ENCODE results near the gene AMDHD1. TPM values are rescaled to one million over a fixed set of nuclear protein-coding genes. Genes with fewer than 3 reads are reported as not detected.

Gene AMDHD1
- total and polyA plus RNA-seq, 2 experiments from 2014 or later = 0.06 to 0.15 TPM

DNA sequence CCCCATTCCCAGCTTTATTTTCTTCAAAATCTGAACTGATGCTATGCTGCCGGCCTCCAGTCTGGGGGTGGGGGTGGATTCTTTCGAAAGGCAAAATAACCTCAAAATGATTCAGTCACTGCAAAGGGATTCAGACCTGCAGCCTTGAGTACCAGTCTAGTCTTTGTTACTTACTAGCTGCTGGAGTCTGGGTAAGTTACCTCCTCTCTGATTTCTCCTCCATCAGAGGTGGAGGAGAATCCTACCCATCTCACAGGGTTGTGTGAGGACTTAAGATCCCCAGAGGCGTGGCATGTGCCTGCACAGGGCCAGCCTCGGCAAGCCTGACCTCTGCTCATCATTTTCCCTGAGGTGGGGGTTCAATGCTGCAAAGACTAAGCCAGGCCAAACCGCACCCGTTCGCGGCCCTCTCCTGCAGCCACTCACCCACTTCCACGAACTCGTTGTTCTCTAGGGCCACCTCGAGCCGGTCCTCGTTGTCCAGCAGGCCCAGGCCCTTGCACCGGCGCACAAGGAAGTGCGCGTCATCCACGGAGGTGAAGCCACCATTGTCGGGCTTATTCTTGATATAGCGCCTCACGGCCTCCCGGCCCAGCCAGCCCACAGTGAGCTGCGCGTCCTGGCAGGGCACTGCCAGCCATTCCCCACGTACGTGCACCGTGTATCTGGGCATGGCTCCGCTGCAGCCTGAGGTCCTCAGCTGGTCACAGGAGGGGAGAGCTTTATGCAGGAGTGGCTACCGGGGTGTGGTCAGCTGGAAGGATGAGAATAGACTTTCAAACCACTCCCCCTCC is 52.3 kb downstream of the AMDHD1 start:
- no peaks in the 10 kb centered on the region for H3K36me3 ChIP-seq
- H3K27ac ChIP-seq = no peak overlapping the region
- no peaks in the 10 kb centered on the region for H3K9me3 ChIP-seq (ENCODE audit: low read depth)
- no peak for DNase-seq (ENCODE audit: low read depth in 1 of 2, low spot score in 1 of 2)
- no peaks in the 10 kb centered on the region for H3K4me1 ChIP-seq (ENCODE audit: low read depth)
- H3K27me3 ChIP-seq = peaks cover 3% of the 10 kb centered on the region
- no peak overlapping the region for H3K4me3 ChIP-seq
- TF ChIP-seq, protein P1, sequence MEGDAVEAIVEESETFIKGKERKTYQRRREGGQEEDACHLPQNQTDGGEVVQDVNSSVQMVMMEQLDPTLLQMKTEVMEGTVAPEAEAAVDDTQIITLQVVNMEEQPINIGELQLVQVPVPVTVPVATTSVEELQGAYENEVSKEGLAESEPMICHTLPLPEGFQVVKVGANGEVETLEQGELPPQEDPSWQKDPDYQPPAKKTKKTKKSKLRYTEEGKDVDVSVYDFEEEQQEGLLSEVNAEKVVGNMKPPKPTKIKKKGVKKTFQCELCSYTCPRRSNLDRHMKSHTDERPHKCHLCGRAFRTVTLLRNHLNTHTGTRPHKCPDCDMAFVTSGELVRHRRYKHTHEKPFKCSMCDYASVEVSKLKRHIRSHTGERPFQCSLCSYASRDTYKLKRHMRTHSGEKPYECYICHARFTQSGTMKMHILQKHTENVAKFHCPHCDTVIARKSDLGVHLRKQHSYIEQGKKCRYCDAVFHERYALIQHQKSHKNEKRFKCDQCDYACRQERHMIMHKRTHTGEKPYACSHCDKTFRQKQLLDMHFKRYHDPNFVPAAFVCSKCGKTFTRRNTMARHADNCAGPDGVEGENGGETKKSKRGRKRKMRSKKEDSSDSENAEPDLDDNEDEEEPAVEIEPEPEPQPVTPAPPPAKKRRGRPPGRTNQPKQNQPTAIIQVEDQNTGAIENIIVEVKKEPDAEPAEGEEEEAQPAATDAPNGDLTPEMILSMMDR (IDR thresholded peaks at IDR 0.05; ENCODE audit: low read depth, low read length) = no peak

DNA sequence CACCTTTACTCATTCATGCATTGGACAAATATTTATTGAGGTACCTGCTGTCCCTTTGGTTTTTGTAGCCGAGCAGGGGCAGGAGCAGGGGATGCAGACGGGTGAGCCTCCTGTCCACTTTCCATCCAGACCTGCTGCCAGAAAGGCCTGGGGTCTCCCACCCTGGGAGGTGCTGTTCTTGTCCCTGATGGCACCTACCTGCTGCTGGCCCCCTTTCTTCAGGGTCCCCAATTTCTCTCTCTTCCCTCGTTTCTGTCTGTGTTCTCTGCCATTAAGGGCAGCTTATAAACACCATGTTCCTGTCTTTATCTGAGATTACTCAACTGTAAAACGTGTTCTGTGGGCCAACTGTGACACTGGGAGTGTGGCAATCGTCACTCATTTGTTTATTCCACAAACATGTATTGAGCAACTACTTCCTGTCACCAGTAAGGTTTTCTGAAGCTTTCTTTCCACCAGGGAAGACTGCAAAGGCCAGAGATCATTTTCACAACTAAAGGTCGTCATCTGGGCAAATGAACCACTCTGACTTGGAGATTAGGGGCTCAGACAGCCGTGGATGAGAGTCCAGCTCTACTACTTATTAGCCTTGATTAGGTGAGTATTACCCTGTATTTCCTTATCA is 53.0 kb downstream of the AMDHD1 start, which contains the start of gene HAL:
HAL (minus strand) TSS at position 311 of the 625 bp plus-strand sequence. CDS start 434 bp downstream, outside the sequence.
- peak in 1 of 2 donors; percentile 54 for DNase-seq (ENCODE audit: low read depth in 1 of 2, low spot score in 1 of 2)
- TF ChIP-seq, protein P1 (IDR thresholded peaks at IDR 0.05; ENCODE audit: low read depth, low read length) = no peak
- H3K9me3 ChIP-seq (ENCODE audit: low read depth) = no peaks in the 10 kb centered on the region
- H3K27ac ChIP-seq = no peak within 1 kb of the TSS
- no peaks in the 10 kb centered on the region for H3K4me1 ChIP-seq (ENCODE audit: low read depth)
- no peaks in the 10 kb centered on the region for H3K36me3 ChIP-seq
- no peaks in the 10 kb centered on the region for H3K27me3 ChIP-seq
- no peak within 1 kb of the TSS for H3K4me3 ChIP-seq

DNA sequence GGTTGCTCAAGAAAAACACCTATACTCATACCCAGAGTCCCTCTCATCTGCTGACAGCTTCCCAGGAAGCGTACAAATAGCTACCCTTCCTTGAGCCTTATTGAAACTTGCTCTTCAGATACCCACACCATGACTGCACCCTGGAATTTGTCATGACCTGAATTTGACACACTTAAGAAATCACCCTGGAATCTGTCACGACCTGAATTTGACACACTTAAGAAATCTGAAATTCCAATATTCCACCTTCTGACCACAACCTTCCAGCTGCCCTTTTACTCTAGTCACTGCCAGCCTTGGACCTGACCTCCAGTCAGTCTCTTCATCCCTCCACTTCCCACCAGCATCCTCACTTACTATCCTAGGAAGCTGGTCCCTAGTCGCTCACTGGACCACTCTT is 54.1 kb downstream of the AMDHD1 start:
- no peak for DNase-seq (ENCODE audit: low read depth in 1 of 2, low spot score in 1 of 2)
- TF ChIP-seq, protein P1 (IDR thresholded peaks at IDR 0.05; ENCODE audit: low read depth, low read length) = no peak
- Histone ChIP-seq H3K4me3 (no peak overlapping the region), H3K4me1 (ENCODE audit: low read depth) (no peaks in the 10 kb centered on the region), H3K27ac (no peak overlapping the region), H3K36me3 (peaks cover 7% of the 10 kb centered on the region), H3K27me3 (no peaks in the 10 kb centered on the region), H3K9me3 (ENCODE audit: low read depth) (no peaks in the 10 kb centered on the region)

DNA sequence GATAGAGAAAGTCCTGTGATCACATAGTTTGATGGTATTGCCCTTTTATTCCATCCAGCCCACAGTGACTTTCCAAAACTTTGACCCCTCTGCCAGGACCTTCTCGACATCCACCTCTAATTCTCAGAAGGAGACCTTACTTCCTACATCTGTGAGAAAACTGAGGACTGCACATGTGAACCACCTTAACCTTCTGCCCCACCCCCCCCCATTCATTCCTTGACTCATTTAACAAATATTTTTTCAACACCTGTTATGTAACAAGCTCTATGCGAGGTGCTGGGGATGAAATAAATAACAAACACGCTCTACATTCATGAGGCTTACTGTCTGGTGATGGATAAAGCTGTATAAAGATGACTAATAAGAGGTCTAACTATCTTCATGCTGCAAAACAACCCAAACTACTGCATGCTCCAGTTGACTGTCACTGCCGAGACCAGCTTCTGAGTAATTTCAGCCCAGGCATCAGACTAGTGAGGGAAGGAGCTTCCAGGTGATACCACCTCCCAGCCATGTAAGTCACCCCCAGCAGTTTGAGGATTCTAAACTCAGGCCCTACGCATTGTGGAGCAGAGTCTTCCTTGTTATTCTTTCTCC is 54.9 kb downstream of the AMDHD1 start:
- Histone ChIP-seq H3K27me3 (no peaks in the 10 kb centered on the region), H3K4me3 (no peak overlapping the region), H3K9me3 (ENCODE audit: low read depth) (no peaks in the 10 kb centered on the region), H3K36me3 (peaks cover 14% of the 10 kb centered on the region), H3K4me1 (ENCODE audit: low read depth) (no peaks in the 10 kb centered on the region), H3K27ac (no peak overlapping the region)
- DNase-seq (ENCODE audit: low read depth in 1 of 2, low spot score in 1 of 2) = no peak
- TF ChIP-seq, protein P1 (IDR thresholded peaks at IDR 0.05; ENCODE audit: low read depth, low read length) = no peak

DNA sequence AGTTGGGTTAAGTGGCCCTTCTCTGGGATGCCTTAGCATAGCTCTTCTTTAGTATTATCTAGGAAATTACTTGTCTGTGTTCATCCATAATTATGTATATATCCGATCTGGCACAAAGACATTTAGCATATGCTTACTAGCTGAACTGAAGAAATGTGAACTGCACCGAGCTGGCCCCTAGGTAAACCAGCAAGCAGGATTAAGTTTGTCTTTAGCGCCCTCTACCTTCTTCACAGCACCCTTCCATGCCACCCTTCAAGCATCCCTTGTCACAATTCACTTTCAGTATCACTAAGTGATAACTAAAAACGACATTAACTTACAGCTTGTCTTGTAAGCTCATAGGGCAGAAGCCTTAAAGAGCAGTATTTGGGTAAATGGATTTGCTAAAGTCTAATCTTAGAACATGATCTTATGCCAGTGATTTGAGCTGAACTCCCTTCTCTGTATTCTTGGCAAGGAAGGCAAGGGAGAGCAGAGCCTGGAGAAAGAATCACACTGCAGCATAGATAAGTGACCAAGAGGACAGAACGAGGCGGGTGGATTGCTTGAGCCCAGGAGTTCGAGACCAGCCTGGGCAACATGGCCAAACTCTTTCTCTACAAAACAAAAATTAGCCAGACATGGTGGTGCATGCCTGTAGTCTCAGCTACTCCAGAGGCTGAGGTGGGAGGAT is 55.6 kb downstream of the AMDHD1 start:
- TF ChIP-seq, protein P1 (IDR thresholded peaks at IDR 0.05; ENCODE audit: low read depth, low read length) = peak; percentile 72
- DNase-seq (ENCODE audit: low read depth in 1 of 2, low spot score in 1 of 2) = peak; percentile 74 to 78

More for the DNA sequence above, 55.6 kb downstream of the AMDHD1 start:
- Histone ChIP-seq H3K36me3 (peaks cover 22% of the 10 kb centered on the region), H3K4me3 (no peak overlapping the region), H3K9me3 (ENCODE audit: low read depth) (no peaks in the 10 kb centered on the region), H3K27ac (no peak overlapping the region), H3K4me1 (ENCODE audit: low read depth) (no peaks in the 10 kb centered on the region), H3K27me3 (no peaks in the 10 kb centered on the region)

Measured in cardiac muscle cell (in vitro differentiated cells and primary cell).